PFSK-1 (cell line): ENCODE measurements around the gene RASAL2.

ENCODE experiments used
- POLR2AphosphoS5 ChIP-seq: IDR thresholded peaks from 2 replicates; pipeline ENCODE4 v1.6.1; 2012; ENCODE audit warnings: low read depth, mild to moderate bottlenecking, control low read depth, low read length, moderate library complexity
- SIN3A ChIP-seq: IDR thresholded peaks from 2 replicates; pipeline ENCODE4 v1.6.1; 2012; ENCODE audit warnings: mild to moderate bottlenecking, low read length, moderate library complexity, borderline replicate concordance; ENCODE audit not compliant: insufficient read depth

GRCh38 chr1:178109348-178110143 is 15.6 kb downstream of the RASAL2 start:
- TF ChIP-seq SIN3A = no peak
- no peak for TF ChIP-seq POLR2AphosphoS5
